Aorta (tissue), 5 donors: ENCODE data around the gene MACROD2. TPM values are rescaled to one million over a fixed set of nuclear protein-coding genes. Genes with fewer than 3 reads are reported as not detected.

Source experiments
- ATAC-seq: fragments of 200-7000 bp; cut with Tn5 transposase; one replicate; pipeline ENCODE4 v1.9.1; 2022; ENCODE audit warnings: moderate library complexity; ENCODE audit not compliant: low FRiP score
- DNase-seq, 2 donors: peaks; one replicate each; pipeline ENCODE4 v3.0.0-alpha.2; 2020
- H3K27ac ChIP-seq, 2 donors: one replicate each; pipeline ENCODE4 v1.5.1; 2013; ENCODE audit warnings: low read length in 2 of 2, mild to moderate bottlenecking in 2 of 2, moderate library complexity in 2 of 2, control low read depth in 1 of 2, inconsistent platforms in 1 of 2, low read depth in 1 of 2
- H3K27me3 ChIP-seq, 2 donors: one replicate each; pipeline ENCODE4 v1.6.1; 2013; ENCODE audit warnings: control low read depth in 1 of 2, low read length in 1 of 2, mild to moderate bottlenecking in 1 of 2, moderate library complexity in 1 of 2; ENCODE audit not compliant: insufficient read depth in 2 of 2, control insufficient read depth in 1 of 2
- H3K36me3 ChIP-seq, 2 donors: one replicate each; pipeline ENCODE4 v1.6.1; 2013; ENCODE audit warnings: control low read depth in 1 of 2, low read length in 1 of 2, mild to moderate bottlenecking in 1 of 2; ENCODE audit not compliant: insufficient read depth in 2 of 2, control insufficient read depth in 1 of 2
- H3K4me1 ChIP-seq, 2 donors: one replicate each; pipeline ENCODE4 v1.6.1; 2013; ENCODE audit warnings: low read length in 2 of 2, control low read depth in 1 of 2, mild to moderate bottlenecking in 1 of 2, moderate library complexity in 1 of 2; ENCODE audit not compliant: insufficient read depth in 2 of 2, control insufficient read depth in 1 of 2
- H3K4me3 ChIP-seq, 2 donors: one replicate each; pipeline ENCODE4 v1.5.1; 2013; ENCODE audit warnings: low read length in 2 of 2, control low read depth in 1 of 2, mild to moderate bottlenecking in 1 of 2
- H3K9me3 ChIP-seq: one replicate; pipeline ENCODE4 v1.6.1; 2013; ENCODE audit warnings: mild to moderate bottlenecking, low read length; ENCODE audit not compliant: control insufficient read depth
- WGBS, 2 donors: extraction: QIAGEN DNeasy Blood & Tissue Kit; methylation state at CpG; one replicate each; pipeline ENCODE4 v1.1.7; 2013; 5-methylcytosine and 5-hydroxymethylcytosine counted together
- intact Hi-C, 2 donors: fragments of 100-400 bp; cut with DNase I; formaldehyde crosslinking; loops; one replicate each; pipeline versions ENCODE4 v1.14.2 to v1.15.0; 2022
- polyA plus RNA-seq, 2 donors: library from polyadenylated mRNA; stranded (reverse); fragments of 200-250 nt; gene quantifications; one replicate each; pipeline ENCODE4 v1.2.3, GENCODE V29; 2013
- total RNA-seq, 2 donors: library from RNA; stranded (reverse); fragmentation: NEBNext Ultra II Directional; extraction: Animal tissue kit (Norgen Biotek cat#: 25700); gene quantifications; one replicate each; pipeline ENCODE4 v1.2.1, GENCODE V29; 2021
- donor health status: healthy with polysubstance abuse.
- donor health status: Bipolar disorder and iron deficiency.
- donor health status: DM: no; HTN: no; CAD: no.
- donor health status: DM: no; HTN: no; CAD: no.
- donor health status: DM: yes; HTN: yes; CAD: no.

Gene MACROD2
- total and polyA plus RNA-seq, 4 donors: 0.90 to 11.2 (median 4.8) TPM

GRCh38 chr20:13995841-13996240 is 525 bp downstream of the MACROD2 start:
- Histone ChIP-seq H3K4me3 (peak overlapping the region; percentile 70 to 83), H3K4me1 (no peaks in the 10 kb centered on the region), H3K27ac (no peak overlapping the region), H3K9me3 (no peaks in the 10 kb centered on the region), H3K36me3 (no peaks in the 10 kb centered on the region), H3K27me3 (no peaks in the 10 kb centered on the region)
- DNase-seq: peak; percentile 49 to 82
- ATAC-seq: peak; percentile 57
- 0 to 1% methylated on average over 32 to 52 of the region's 52 CpGs for WGBS, 2 donors
- intact Hi-C loops: loop anchor here in 1 of 2 donors (10.0 kb wide), 1 partner anchor 59 kb away; no protein-coding TSS in a partner anchor

GRCh38 chr20:13996265-13996664 is 949 bp downstream of the MACROD2 start:
- H3K9me3 ChIP-seq: no peaks in the 10 kb centered on the region
- H3K27ac ChIP-seq: no peak overlapping the region
- 5% methylated on average over 13 of the region's 13 CpGs for WGBS, 2 donors
- no peaks in the 10 kb centered on the region for H3K4me1 ChIP-seq
- peak overlapping the region; percentile 70 to 83 for H3K4me3 ChIP-seq
- no peak for ATAC-seq
- H3K36me3 ChIP-seq: no peaks in the 10 kb centered on the region
- H3K27me3 ChIP-seq: no peaks in the 10 kb centered on the region
- no peak for DNase-seq
- intact Hi-C loops: loop anchor here in 1 of 2 donors (10.0 kb wide), 1 partner anchor 59 kb away; no protein-coding TSS in a partner anchor

GRCh38 chr20:14000917-14001316 is 5.6 kb downstream of the MACROD2 start:
- WGBS, 2 donors: 94% methylated on average over 1 of the region's 1 CpG

GRCh38 chr20:14005996-14006395 is 10.7 kb downstream of the MACROD2 start:
- intact Hi-C loops: no loop called here
- no peaks in the 10 kb centered on the region for H3K36me3 ChIP-seq
- H3K4me1 ChIP-seq: no peaks in the 10 kb centered on the region
- no peak for ATAC-seq
- no peak overlapping the region for H3K27ac ChIP-seq
- no peaks in the 10 kb centered on the region for H3K9me3 ChIP-seq
- H3K27me3 ChIP-seq: no peaks in the 10 kb centered on the region
- DNase-seq: no peak
- 94 to 96% methylated on average over 4 of the region's 4 CpGs for WGBS, 2 donors
- no peak overlapping the region for H3K4me3 ChIP-seq

More at GRCh38 chr20:14000917-14001316, 5.6 kb downstream of the MACROD2 start:
- no peak for ATAC-seq
- DNase-seq: no peak
- no peaks in the 10 kb centered on the region for H3K4me1 ChIP-seq
- H3K27ac ChIP-seq: no peak overlapping the region
- no peaks in the 10 kb centered on the region for H3K9me3 ChIP-seq
- intact Hi-C loops: no loop called here
- no peaks in the 10 kb centered on the region for H3K27me3 ChIP-seq
- no peak overlapping the region for H3K4me3 ChIP-seq
- no peaks in the 10 kb centered on the region for H3K36me3 ChIP-seq

- Histone ChIP-seq H3K27ac (no peak overlapping the region), H3K4me3 (no peak overlapping the region), H3K36me3 (no peaks in the 10 kb centered on the region), H3K9me3 (no peaks in the 10 kb centered on the region), H3K27me3 (no peaks in the 10 kb centered on the region), H3K4me1 (no peaks in the 10 kb centered on the region)
- DNase-seq (no peak), ATAC-seq (no peak)
- 81 to 84% methylated on average over 2 of the region's 2 CpGs for WGBS, 2 donors
- intact Hi-C loops: no loop called here
These were observed 13.9 kb downstream of the MACROD2 start for GRCh38 chr20:14009208-14009607.

- DNase-seq (no peak), ATAC-seq (no peak)
- 95 to 96% methylated on average over 3 of the region's 3 CpGs for WGBS, 2 donors
- Histone ChIP-seq H3K9me3 (no peaks in the 10 kb centered on the region), H3K27ac (no peak overlapping the region), H3K36me3 (no peaks in the 10 kb centered on the region), H3K4me1 (no peaks in the 10 kb centered on the region), H3K4me3 (no peak overlapping the region), H3K27me3 (no peaks in the 10 kb centered on the region)
- intact Hi-C loops: no loop called here
These were observed 17.4 kb downstream of the MACROD2 start for GRCh38 chr20:14012671-14013070.

- Histone ChIP-seq H3K27me3 (no peaks in the 10 kb centered on the region), H3K36me3 (no peaks in the 10 kb centered on the region), H3K4me3 (no peak overlapping the region), H3K27ac (no peak overlapping the region), H3K4me1 (no peaks in the 10 kb centered on the region), H3K9me3 (peaks cover 2% of the 10 kb centered on the region)
- ATAC-seq (no peak), DNase-seq (no peak)
- intact Hi-C loops: no loop called here
- 83 to 91% methylated on average over 1 of the region's 1 CpG for WGBS, 2 donors
These were observed 35.7 kb downstream of the MACROD2 start for GRCh38 chr20:14030991-14031390.

GRCh38 chr20:14033310-14033709 is 38.0 kb downstream of the MACROD2 start:
- Histone ChIP-seq H3K27ac (no peak overlapping the region), H3K27me3 (no peaks in the 10 kb centered on the region), H3K4me1 (no peaks in the 10 kb centered on the region), H3K36me3 (no peaks in the 10 kb centered on the region), H3K4me3 (no peak overlapping the region), H3K9me3 (no peaks in the 10 kb centered on the region)
- ATAC-seq (no peak), DNase-seq (no peak)
- 69 to 81% methylated on average over 1 of the region's 1 CpG for WGBS, 2 donors
- intact Hi-C loops: no loop called here

GRCh38 chr20:14036567-14036966 is 41.3 kb downstream of the MACROD2 start:
- intact Hi-C loops: no loop called here
- no peaks in the 10 kb centered on the region for H3K27me3 ChIP-seq
- no peak overlapping the region for H3K27ac ChIP-seq
- no peaks in the 10 kb centered on the region for H3K4me1 ChIP-seq
- no peak overlapping the region for H3K4me3 ChIP-seq
- no peaks in the 10 kb centered on the region for H3K36me3 ChIP-seq
- WGBS, 2 donors: 90 to 91% methylated on average over 7 of the region's 7 CpGs
- DNase-seq (peak in 1 of 2 donors; percentile 60), ATAC-seq (no peak)
- H3K9me3 ChIP-seq: no peaks in the 10 kb centered on the region
